ENCODE measurements around the gene MYL12B. TPM values are rescaled to one million over a fixed set of nuclear protein-coding genes. Genes with fewer than 3 reads are reported as not detected.

The MYL12B gene
- total RNA-seq, result 222 and 230 TPM in 2 replicates
- long read RNA-seq, transcript MYL12B-201 (4 exons, 1,210 nt), result major isoform, 434 of 437 reads
- long read RNA-seq, partial matches to known transcripts, result 2 of 437 reads
- long read RNA-seq, other reads (novel, unspliced or antisense), result 1 of 437 reads

GRCh38 chr18:3261373-3262233 is at the start of gene MYL12B:
MYL12B (plus strand) TSS chr18:3262133; CDS start chr18:3272899, 10,766 bp downstream.
- peak within 1 kb of the TSS; percentile 97 for H3K27ac Mint-ChIP-seq (ENCODE audit: unreplicated experiment)
- peaks cover 65% of the 10 kb centered on the region for H3K4me1 Mint-ChIP-seq (ENCODE audit: unreplicated experiment)
- peak; percentile 91 for DNase-seq (ENCODE audit: extremely low spot score, unreplicated experiment)
- H3K9me3 Mint-ChIP-seq (ENCODE audit: unreplicated experiment), result no peaks in the 10 kb centered on the region
- H3K4me3 Mint-ChIP-seq (ENCODE audit: unreplicated experiment), result peak within 1 kb of the TSS; percentile 91
- peaks cover 18% of the 10 kb centered on the region for H3K36me3 Mint-ChIP-seq (ENCODE audit: unreplicated experiment)
- no peak for TF ChIP-seq CTCF (IDR thresholded peaks at IDR 0.05)
- H3K27me3 Mint-ChIP-seq (ENCODE audit: unreplicated experiment), result no peaks in the 10 kb centered on the region

- H3K27me3 Mint-ChIP-seq (ENCODE audit: unreplicated experiment), result no peaks in the 10 kb centered on the region
- H3K27ac Mint-ChIP-seq (ENCODE audit: unreplicated experiment), result no peak overlapping the region
- H3K9me3 Mint-ChIP-seq (ENCODE audit: unreplicated experiment), result peaks cover 4% of the 10 kb centered on the region
- H3K4me3 Mint-ChIP-seq (ENCODE audit: unreplicated experiment), result no peak overlapping the region
- peaks cover 38% of the 10 kb centered on the region for H3K4me1 Mint-ChIP-seq (ENCODE audit: unreplicated experiment)
- H3K36me3 Mint-ChIP-seq (ENCODE audit: unreplicated experiment), result no peaks in the 10 kb centered on the region
- no peak for DNase-seq (ENCODE audit: extremely low spot score, unreplicated experiment)
- no peak for TF ChIP-seq CTCF (IDR thresholded peaks at IDR 0.05)
Observed at GRCh38 chr18:3212657-3213056, 49.3 kb upstream of the MYL12B start.

- Mint-ChIP-seq H3K27me3 (ENCODE audit: unreplicated experiment) (no peaks in the 10 kb centered on the region), H3K27ac (ENCODE audit: unreplicated experiment) (no peak overlapping the region), H3K4me1 (ENCODE audit: unreplicated experiment) (peaks cover 46% of the 10 kb centered on the region), H3K36me3 (ENCODE audit: unreplicated experiment) (no peaks in the 10 kb centered on the region), H3K4me3 (ENCODE audit: unreplicated experiment) (no peak overlapping the region), H3K9me3 (ENCODE audit: unreplicated experiment) (peaks cover 4% of the 10 kb centered on the region)
- no peak for TF ChIP-seq CTCF (IDR thresholded peaks at IDR 0.05)
- DNase-seq (ENCODE audit: extremely low spot score, unreplicated experiment), result no peak
Observed at GRCh38 chr18:3213300-3214059, 48.5 kb upstream of the MYL12B start.

- Mint-ChIP-seq H3K27me3 (ENCODE audit: unreplicated experiment) (no peaks in the 10 kb centered on the region), H3K9me3 (ENCODE audit: unreplicated experiment) (peaks cover 4% of the 10 kb centered on the region), H3K4me3 (ENCODE audit: unreplicated experiment) (no peak overlapping the region), H3K36me3 (ENCODE audit: unreplicated experiment) (no peaks in the 10 kb centered on the region), H3K27ac (ENCODE audit: unreplicated experiment) (no peak overlapping the region), H3K4me1 (ENCODE audit: unreplicated experiment) (peaks cover 62% of the 10 kb centered on the region)
- no peak for DNase-seq (ENCODE audit: extremely low spot score, unreplicated experiment)
- TF ChIP-seq CTCF (IDR thresholded peaks at IDR 0.05), result no peak
Observed at GRCh38 chr18:3214855-3215637, 46.9 kb upstream of the MYL12B start.

All from osteocyte (in vitro differentiated cells).